Adipocyte (in vitro differentiated cells): ENCODE results near the gene INSR.
A peak's percentile ranks its signal among the peaks of the same experiment; 100 is the strongest.

Source experiments
- DNase-seq: peaks from one replicate; pipeline ENCODE4 v3.0.0-alpha.2; 2015; ENCODE audit warnings: low read depth
- H3K27me3 ChIP-seq: replicated peaks from 2 replicates; pipeline ENCODE4 v1.7.0; 2013; ENCODE audit warnings: mild to moderate bottlenecking, low read length, moderate library complexity; ENCODE audit not compliant: control insufficient read depth, insufficient read depth
- H3K36me3 ChIP-seq: 2 replicates; pipeline ENCODE4 v1.7.0; 2013; ENCODE audit warnings: low read length, mild to moderate bottlenecking, moderate library complexity; ENCODE audit not compliant: control insufficient read depth, insufficient read depth, severe bottlenecking
- H3K4me1 ChIP-seq: 2 replicates; pipeline ENCODE4 v1.7.0; 2013; ENCODE audit warnings: mild to moderate bottlenecking, low read length, moderate library complexity; ENCODE audit not compliant: control insufficient read depth, insufficient read depth
- H3K4me3 ChIP-seq: 2 replicates; pipeline ENCODE4 v1.7.0; 2013; ENCODE audit warnings: mild to moderate bottlenecking, low read length, moderate library complexity
- H3K9ac ChIP-seq: 2 replicates; pipeline ENCODE4 v1.7.0; 2013; ENCODE audit warnings: mild to moderate bottlenecking, low read length, moderate library complexity
- H3K9me3 ChIP-seq: 2 replicates; pipeline ENCODE4 v1.7.0; 2013; ENCODE audit warnings: mild to moderate bottlenecking, low read length, moderate library complexity; ENCODE audit not compliant: control insufficient read depth

The INSR gene

GRCh38 chr19:7294558-7295212 lies 471 bp upstream of the INSR start:
- DNase-seq: peak; percentile 68
- no peaks in the 10 kb centered on the region for H3K36me3 ChIP-seq
- no peaks in the 10 kb centered on the region for H3K27me3 ChIP-seq
- H3K4me1 ChIP-seq: peaks cover 8% of the 10 kb centered on the region
- peak overlapping the region; percentile 87 for H3K4me3 ChIP-seq
- no peaks in the 10 kb centered on the region for H3K9me3 ChIP-seq
- H3K9ac ChIP-seq: peak overlapping the region; percentile 88

GRCh38 chr19:7292950-7293761 lies 1.1 kb downstream of the INSR start:
- peaks cover 8% of the 10 kb centered on the region for H3K4me1 ChIP-seq
- peak overlapping the region; percentile 89 for H3K4me3 ChIP-seq
- no peaks in the 10 kb centered on the region for H3K9me3 ChIP-seq
- H3K9ac ChIP-seq: peak overlapping the region; percentile 89
- peak; percentile 38 for DNase-seq
- no peaks in the 10 kb centered on the region for H3K36me3 ChIP-seq
- H3K27me3 ChIP-seq: no peaks in the 10 kb centered on the region

GRCh38 chr19:7292352-7292949 lies 1.8 kb downstream of the INSR start:
- no peaks in the 10 kb centered on the region for H3K36me3 ChIP-seq
- no peaks in the 10 kb centered on the region for H3K27me3 ChIP-seq
- peak overlapping the region; percentile 89 for H3K9ac ChIP-seq
- peak overlapping the region; percentile 89 for H3K4me3 ChIP-seq
- H3K4me1 ChIP-seq: peaks cover 8% of the 10 kb centered on the region
- no peak for DNase-seq
- no peaks in the 10 kb centered on the region for H3K9me3 ChIP-seq

- no peaks in the 10 kb centered on the region for H3K36me3 ChIP-seq
- peaks cover 8% of the 10 kb centered on the region for H3K4me1 ChIP-seq
- no peak overlapping the region for H3K4me3 ChIP-seq
- no peaks in the 10 kb centered on the region for H3K27me3 ChIP-seq
- no peaks in the 10 kb centered on the region for H3K9me3 ChIP-seq
- no peak overlapping the region for H3K9ac ChIP-seq
- DNase-seq: no peak
Observed at GRCh38 chr19:7288977-7289376, 5.2 kb downstream of the INSR start.

GRCh38 chr19:7288131-7288530 lies 6.1 kb downstream of the INSR start:
- DNase-seq: no peak
- Histone ChIP-seq H3K27me3 (no peaks in the 10 kb centered on the region), H3K9me3 (no peaks in the 10 kb centered on the region), H3K4me1 (peaks cover 8% of the 10 kb centered on the region), H3K9ac (no peak overlapping the region), H3K4me3 (no peak overlapping the region), H3K36me3 (no peaks in the 10 kb centered on the region)

- H3K9me3 ChIP-seq: no peaks in the 10 kb centered on the region
Observed at GRCh38 chr19:7287722-7288121, 6.5 kb downstream of the INSR start.

GRCh38 chr19:7280940-7281666 lies 13.1 kb downstream of the INSR start:
- no peaks in the 10 kb centered on the region for H3K4me1 ChIP-seq
- H3K4me3 ChIP-seq: no peak overlapping the region
- DNase-seq: no peak
- no peaks in the 10 kb centered on the region for H3K9me3 ChIP-seq
- H3K9ac ChIP-seq: no peak overlapping the region
- no peaks in the 10 kb centered on the region for H3K27me3 ChIP-seq
- no peaks in the 10 kb centered on the region for H3K36me3 ChIP-seq

More at GRCh38 chr19:7287722-7288121, 6.5 kb downstream of the INSR start:
- Histone ChIP-seq H3K36me3 (no peaks in the 10 kb centered on the region), H3K4me3 (no peak overlapping the region), H3K27me3 (no peaks in the 10 kb centered on the region), H3K4me1 (peaks cover 4% of the 10 kb centered on the region), H3K9ac (no peak overlapping the region)
- DNase-seq: no peak

GRCh38 chr19:7272856-7273578 lies 21.2 kb downstream of the INSR start:
- DNase-seq: peak; percentile 27
- Histone ChIP-seq H3K9ac (peak overlapping the region; percentile 44), H3K9me3 (no peaks in the 10 kb centered on the region)

GRCh38 chr19:7268705-7269098 lies 25.5 kb downstream of the INSR start:
- H3K9me3 ChIP-seq: no peaks in the 10 kb centered on the region
- no peak for DNase-seq
- peaks cover 14% of the 10 kb centered on the region for H3K36me3 ChIP-seq
- no peaks in the 10 kb centered on the region for H3K27me3 ChIP-seq
- H3K4me3 ChIP-seq: no peak overlapping the region
- peaks cover 44% of the 10 kb centered on the region for H3K4me1 ChIP-seq
- no peak overlapping the region for H3K9ac ChIP-seq

More at GRCh38 chr19:7272856-7273578, 21.2 kb downstream of the INSR start:
- H3K4me3 ChIP-seq: no peak overlapping the region
- no peaks in the 10 kb centered on the region for H3K27me3 ChIP-seq
- peaks cover 18% of the 10 kb centered on the region for H3K4me1 ChIP-seq
- no peaks in the 10 kb centered on the region for H3K36me3 ChIP-seq

- Histone ChIP-seq H3K27me3 (no peaks in the 10 kb centered on the region), H3K9me3 (no peaks in the 10 kb centered on the region), H3K36me3 (peaks cover 14% of the 10 kb centered on the region), H3K9ac (no peak overlapping the region), H3K4me3 (no peak overlapping the region), H3K4me1 (peaks cover 41% of the 10 kb centered on the region)
- DNase-seq: no peak
Observed at GRCh38 chr19:7267792-7268704, 26.2 kb downstream of the INSR start.
